OCI-LY1 (cell line): ENCODE results near the gene ZRANB2.

Experiments
- H2AFZ ChIP-seq: fragments of 200-600 bp; sonication (generic), shearing (Covaris generic); 2 replicates; pipeline ENCODE4 v1.6.0; 2014; ENCODE audit warnings: antibody characterized with exemption, mild to moderate bottlenecking, low read length
- H3F3A ChIP-seq: fragments of 200-600 bp; sonication (generic), shearing (Covaris generic); 2 replicates; pipeline ENCODE4 v1.6.0; 2014; ENCODE audit warnings: mild to moderate bottlenecking, antibody characterized with exemption, low read length, moderate library complexity; ENCODE audit not compliant: insufficient read depth
- H3K27ac ChIP-seq: fragments of 200-600 bp; sonication (generic); 2 replicates; pipeline ENCODE4 v1.5.1; 2014; ENCODE audit warnings: low read length, mixed run types, mild to moderate bottlenecking, low read depth; ENCODE audit not compliant: poor library complexity, severe bottlenecking
- H3K27me3 ChIP-seq: fragments of 200-600 bp; sonication (generic); 2 replicates; pipeline ENCODE4 v1.6.0; 2014; ENCODE audit warnings: antibody characterized with exemption, mild to moderate bottlenecking, low read length, moderate library complexity; ENCODE audit not compliant: insufficient read depth
- H3K36me3 ChIP-seq: fragments of 200-600 bp; sonication (generic); 2 replicates; pipeline ENCODE4 v1.6.1; 2014; ENCODE audit warnings: mild to moderate bottlenecking, antibody characterized with exemption, low read length, moderate library complexity, mixed read lengths; ENCODE audit not compliant: insufficient read depth
- H3K4me1 ChIP-seq: fragments of 200-600 bp; sonication (generic); 2 replicates; pipeline ENCODE4 v1.5.1; 2014; ENCODE audit warnings: mild to moderate bottlenecking, low read length, moderate library complexity; ENCODE audit not compliant: insufficient read depth, severe bottlenecking
- H3K4me2 ChIP-seq: fragments of 200-600 bp; sonication (generic), shearing (Covaris generic); 2 replicates; pipeline ENCODE4 v1.6.1; 2014; ENCODE audit warnings: low read length
- H3K4me3 ChIP-seq: fragments of 200-600 bp; sonication (generic); 2 replicates; pipeline ENCODE4 v1.5.1; 2014; ENCODE audit warnings: low read length, low read depth, mild to moderate bottlenecking, mixed read lengths; ENCODE audit not compliant: poor library complexity, severe bottlenecking
- H3K79me2 ChIP-seq: fragments of 200-600 bp; shearing (Covaris generic); 2 replicates; pipeline ENCODE4 v1.6.1; 2016; ENCODE audit warnings: mixed run types, low read length, mixed read lengths; ENCODE audit not compliant: insufficient read depth
- H3K9ac ChIP-seq: fragments of 200-600 bp; sonication (generic), shearing (Covaris generic); 2 replicates; pipeline ENCODE4 v1.6.1; 2014; ENCODE audit warnings: mild to moderate bottlenecking, low read length, mixed read lengths
- H3K9me2 ChIP-seq: fragments of 200-600 bp; sonication (generic), shearing (Covaris generic); 2 replicates; pipeline ENCODE4 v1.6.1; 2014; ENCODE audit warnings: low read depth, mild to moderate bottlenecking, low read length, mixed read lengths
- H3K9me3 ChIP-seq: fragments of 200-600 bp; shearing (Covaris generic); 2 replicates; pipeline ENCODE4 v1.6.1; 2014; ENCODE audit warnings: low read length, mixed read lengths
- H4K20me1 ChIP-seq: fragments of 200-600 bp; sonication (generic), shearing (Covaris generic); 2 replicates; pipeline ENCODE4 v1.6.0; 2016; ENCODE audit warnings: mild to moderate bottlenecking, low read length; ENCODE audit not compliant: insufficient read depth
- CTCF ChIP-seq: fragments of 200-600 bp; sonication (generic), shearing (Covaris generic); IDR thresholded peaks from 2 replicates; pipeline ENCODE4 v1.5.1; 2017; ENCODE audit warnings: mild to moderate bottlenecking, antibody characterized with exemption, low read length, moderate library complexity, mixed read lengths
- EZH2 ChIP-seq: fragments of 200-600 bp; sonication (generic), shearing (Covaris generic); IDR thresholded peaks from 2 replicates; pipeline ENCODE4 v1.8.0; 2017; ENCODE audit warnings: borderline replicate concordance, mixed run types, mild to moderate bottlenecking, antibody characterized with exemption, low read length, moderate library complexity, mixed read lengths

Gene ZRANB2

DNA sequence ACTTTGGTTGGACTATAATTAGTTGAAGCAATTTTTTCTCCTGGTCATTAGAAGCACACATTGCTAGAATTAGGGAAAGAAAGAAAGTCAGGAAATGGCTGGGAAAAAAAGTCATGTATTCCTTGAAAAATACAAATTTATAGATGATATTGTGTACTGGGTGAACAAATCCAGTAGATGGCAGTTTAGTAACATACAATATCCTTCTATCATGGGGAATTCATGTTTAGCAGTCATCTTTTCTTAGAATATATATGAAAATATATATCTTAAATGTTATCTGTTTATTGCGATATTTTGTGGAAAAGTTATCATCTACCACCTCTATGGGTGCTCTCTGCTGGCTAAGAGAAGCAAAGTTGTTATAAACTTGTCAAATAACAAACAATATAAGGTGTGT, 13.1 kb upstream of the ZRANB2 start:
- TF ChIP-seq CTCF, result peak; percentile 13; the same call in 1 of the 2 replicates
- TF ChIP-seq EZH2, result no peak
- Histone ChIP-seq H3K9ac (no peak overlapping the region), H3K27ac (no peak overlapping the region), H3F3A (no peaks in the 10 kb centered on the region), H3K79me2 (no peaks in the 10 kb centered on the region), H3K9me3 (no peaks in the 10 kb centered on the region), H2AFZ (no peak overlapping the region), H3K4me2 (no peak overlapping the region), H3K4me1 (no peaks in the 10 kb centered on the region), H3K36me3 (no peaks in the 10 kb centered on the region), H4K20me1 (no peaks in the 10 kb centered on the region), H3K4me3 (no peak overlapping the region), H3K27me3 (no peaks in the 10 kb centered on the region), H3K9me2 (no peaks in the 10 kb centered on the region)

GRCh38 chr1:71089536-71090270, 8.9 kb upstream of the ZRANB2 start:
- no peaks in the 10 kb centered on the region for H3K9me3 ChIP-seq
- no peaks in the 10 kb centered on the region for H3K9me2 ChIP-seq
- no peaks in the 10 kb centered on the region for H3K79me2 ChIP-seq
- TF ChIP-seq CTCF (no peak), EZH2 (no peak)
- no peaks in the 10 kb centered on the region for H4K20me1 ChIP-seq
- H3K4me3 ChIP-seq, result no peak overlapping the region
- H3K4me2 ChIP-seq, result no peak overlapping the region
- H3K9ac ChIP-seq, result no peak overlapping the region
- H3K4me1 ChIP-seq, result no peaks in the 10 kb centered on the region
- H3K36me3 ChIP-seq, result no peaks in the 10 kb centered on the region
- H3K27me3 ChIP-seq, result no peaks in the 10 kb centered on the region
- H3F3A ChIP-seq, result no peaks in the 10 kb centered on the region
- no peak overlapping the region for H2AFZ ChIP-seq
- H3K27ac ChIP-seq, result no peak overlapping the region

DNA sequence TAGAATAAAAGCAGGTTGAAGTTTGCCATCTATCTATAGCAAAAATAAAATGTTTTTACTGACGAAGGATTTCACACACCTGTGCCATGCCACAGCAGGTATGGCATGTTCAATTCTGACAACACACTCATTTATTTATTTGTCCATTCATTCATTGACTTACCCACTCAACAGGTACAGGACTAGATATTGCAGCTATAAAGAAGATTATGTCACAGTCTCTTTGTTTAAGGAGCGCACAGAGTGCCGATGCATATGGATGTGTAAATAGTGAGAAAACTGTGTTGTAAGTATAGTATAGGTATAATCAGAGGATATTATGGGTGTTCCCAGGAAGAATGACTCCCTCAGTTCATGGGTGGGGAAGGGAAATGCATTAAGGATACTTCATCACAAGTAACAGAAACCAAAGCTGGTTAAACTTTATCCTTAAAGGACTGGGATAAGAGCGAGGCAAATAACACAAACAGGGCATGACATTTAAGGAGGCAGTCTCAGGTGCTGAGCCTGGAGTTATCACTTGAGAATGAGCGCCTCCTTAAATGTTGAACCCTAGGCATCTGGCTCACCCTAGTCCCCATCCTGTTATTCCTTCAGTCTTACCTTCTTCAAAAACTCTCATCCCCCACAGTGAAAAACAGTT, 7.9 kb upstream of the ZRANB2 start:
- Histone ChIP-seq H3K9me3 (no peaks in the 10 kb centered on the region), H3K9ac (no peak overlapping the region), H3K36me3 (no peaks in the 10 kb centered on the region; the same call in 1 of the 2 replicates), H4K20me1 (no peaks in the 10 kb centered on the region), H2AFZ (no peak overlapping the region), H3F3A (no peaks in the 10 kb centered on the region), H3K4me3 (no peak overlapping the region), H3K27ac (no peak overlapping the region), H3K79me2 (no peaks in the 10 kb centered on the region), H3K4me2 (no peak overlapping the region), H3K27me3 (no peaks in the 10 kb centered on the region), H3K4me1 (no peaks in the 10 kb centered on the region), H3K9me2 (no peaks in the 10 kb centered on the region)
- no peak for TF ChIP-seq EZH2
- no peak for TF ChIP-seq CTCF
